Measurements from ENCODE around the gene ORC2. TPM values are rescaled to one million over a fixed set of nuclear protein-coding genes. Genes with fewer than 3 reads are reported as not detected.

The ORC2 gene
- 21.6 TPM for total RNA-seq

DNA sequence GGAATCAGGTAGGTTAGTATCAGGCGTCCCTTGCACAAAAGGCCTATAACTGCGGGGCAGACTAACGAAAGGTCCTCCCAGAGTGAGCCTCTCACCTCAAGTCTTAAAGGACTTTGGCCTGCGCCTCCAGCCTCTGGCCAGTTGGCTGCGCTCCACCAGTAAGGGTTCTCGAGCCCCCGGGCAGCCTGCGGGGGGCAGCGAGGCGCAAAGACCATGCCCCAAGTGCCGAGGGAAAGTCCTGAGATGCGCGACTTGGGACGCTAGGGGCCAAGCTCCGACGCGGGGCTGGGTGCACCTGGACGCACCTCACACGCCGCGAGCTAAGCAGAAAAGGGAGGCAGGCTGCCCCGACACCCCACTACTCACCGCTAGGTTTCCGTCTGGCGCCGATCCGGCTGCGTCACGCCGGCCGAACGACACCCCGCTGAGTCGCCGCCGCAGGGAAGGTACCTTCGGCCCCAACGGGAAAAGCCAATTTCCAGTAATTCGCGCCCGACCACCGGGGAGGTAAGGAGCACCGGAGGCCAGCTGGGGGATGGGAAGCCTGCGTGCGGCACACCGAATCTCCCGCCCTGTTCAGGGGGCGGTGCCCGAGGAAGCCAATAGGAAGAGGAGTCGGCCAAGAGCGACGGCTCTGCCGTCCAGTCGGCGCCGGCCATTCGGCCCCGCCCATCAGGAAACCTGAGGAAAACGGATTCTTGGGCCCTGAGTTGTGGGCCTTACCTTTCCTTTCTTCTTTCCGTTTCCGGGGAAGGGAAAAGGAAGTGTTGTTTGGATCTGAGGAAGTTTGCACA lies at the start of gene ORC2:
Gene ORC2 (minus strand): TSS at position 537 of the 794 bp plus-strand sequence. CDS start 5,537 bp downstream, outside the sequence.
- Histone ChIP-seq H3K27ac (peak within 1 kb of the TSS; percentile 81), H3K9me3 (no peaks in the 10 kb centered on the region), H3K4me1 (peaks cover 29% of the 10 kb centered on the region), H3K36me3 (no peaks in the 10 kb centered on the region), H3K27me3 (no peaks in the 10 kb centered on the region), H3K4me3 (peak within 1 kb of the TSS; percentile 81 to 97)
- DNase-seq (ENCODE audit: extremely low spot score in 2 of 2), result peak in 1 of 2 donors; percentile 94
- TF ChIP-seq, protein P1, sequence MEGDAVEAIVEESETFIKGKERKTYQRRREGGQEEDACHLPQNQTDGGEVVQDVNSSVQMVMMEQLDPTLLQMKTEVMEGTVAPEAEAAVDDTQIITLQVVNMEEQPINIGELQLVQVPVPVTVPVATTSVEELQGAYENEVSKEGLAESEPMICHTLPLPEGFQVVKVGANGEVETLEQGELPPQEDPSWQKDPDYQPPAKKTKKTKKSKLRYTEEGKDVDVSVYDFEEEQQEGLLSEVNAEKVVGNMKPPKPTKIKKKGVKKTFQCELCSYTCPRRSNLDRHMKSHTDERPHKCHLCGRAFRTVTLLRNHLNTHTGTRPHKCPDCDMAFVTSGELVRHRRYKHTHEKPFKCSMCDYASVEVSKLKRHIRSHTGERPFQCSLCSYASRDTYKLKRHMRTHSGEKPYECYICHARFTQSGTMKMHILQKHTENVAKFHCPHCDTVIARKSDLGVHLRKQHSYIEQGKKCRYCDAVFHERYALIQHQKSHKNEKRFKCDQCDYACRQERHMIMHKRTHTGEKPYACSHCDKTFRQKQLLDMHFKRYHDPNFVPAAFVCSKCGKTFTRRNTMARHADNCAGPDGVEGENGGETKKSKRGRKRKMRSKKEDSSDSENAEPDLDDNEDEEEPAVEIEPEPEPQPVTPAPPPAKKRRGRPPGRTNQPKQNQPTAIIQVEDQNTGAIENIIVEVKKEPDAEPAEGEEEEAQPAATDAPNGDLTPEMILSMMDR (IDR thresholded peaks at IDR 0.05), result peak in 1 of 3 experiments; percentile 52
- TF ChIP-seq POLR2A (IDR thresholded peaks at IDR 0.05) (no peak), POLR2AphosphoS5 (IDR thresholded peaks at IDR 0.05; ENCODE audit: insufficient read depth in 1 of 2, low read depth in 1 of 2) (peak; percentile 88 to 97)
- intact Hi-C loops (cut with DNase I), result loop anchor here (10.0 kb wide), 1 partner anchor 111 kb away; the partner anchor contains the start of genes HYCC2 and NDUFB3

DNA sequence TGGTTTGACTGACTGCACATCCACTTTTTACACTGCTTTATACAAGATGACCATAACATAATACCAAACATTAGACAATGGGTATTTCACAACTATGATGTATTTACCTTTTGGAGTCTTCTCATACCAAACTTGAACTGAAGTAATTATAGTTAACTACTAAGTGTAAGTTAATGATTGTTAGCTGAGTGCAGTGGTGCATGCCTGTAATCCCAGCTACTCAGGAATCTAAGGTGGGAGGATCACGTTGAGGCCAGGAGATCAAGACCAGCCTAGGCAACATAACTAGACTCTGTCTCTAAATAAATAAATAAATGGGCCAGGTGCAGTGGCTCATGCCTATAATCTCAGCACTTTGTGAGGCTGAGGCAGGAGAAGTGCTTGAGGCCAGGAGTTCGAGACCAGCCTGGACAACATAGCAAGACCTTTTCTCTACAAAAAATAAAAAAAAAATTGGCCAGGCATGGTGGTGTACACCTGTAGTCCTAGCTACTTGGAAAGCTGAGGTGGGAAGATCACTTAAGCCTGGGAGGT lies 44.9 kb upstream of the ORC2 start:
- Histone ChIP-seq H3K4me3 (no peak overlapping the region), H3K27ac (no peak overlapping the region), H3K9me3 (no peaks in the 10 kb centered on the region), H3K36me3 (peaks cover 0 to 8% of the 10 kb centered on the region in 2 donors), H3K4me1 (no peaks in the 10 kb centered on the region), H3K27me3 (no peaks in the 10 kb centered on the region)
- TF ChIP-seq POLR2AphosphoS5 (IDR thresholded peaks at IDR 0.05; ENCODE audit: insufficient read depth in 1 of 2, low read depth in 1 of 2), result no peak
- TF ChIP-seq POLR2A (IDR thresholded peaks at IDR 0.05), result no peak
- TF ChIP-seq, protein P1 (IDR thresholded peaks at IDR 0.05), result no peak
- intact Hi-C loops (cut with DNase I), result no loop called here
- no peak for DNase-seq (ENCODE audit: extremely low spot score in 2 of 2)

DNA sequence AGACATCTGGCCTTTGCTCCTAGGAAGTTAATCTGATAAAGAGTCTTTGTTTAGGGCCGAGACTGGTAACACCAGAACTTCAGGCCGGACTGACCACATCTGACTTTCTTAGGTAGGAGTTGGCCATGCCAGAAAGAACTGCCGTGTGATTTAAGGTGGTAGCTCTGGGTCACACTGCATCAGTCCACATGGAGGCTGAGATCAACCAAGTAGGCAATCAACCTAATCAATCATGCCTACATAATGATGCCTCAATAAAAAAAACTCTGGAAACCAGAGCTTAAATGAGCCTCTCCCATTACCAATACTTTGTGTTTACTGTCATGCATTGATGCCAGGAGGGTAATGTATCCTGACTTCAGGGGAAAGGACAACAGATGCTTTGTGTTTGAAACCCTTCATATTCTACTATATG lies 44.1 kb upstream of the ORC2 start:
- intact Hi-C loops (cut with DNase I), result no loop called here
- Histone ChIP-seq H3K36me3 (peaks cover 0 to 8% of the 10 kb centered on the region in 2 donors), H3K4me1 (no peaks in the 10 kb centered on the region), H3K27ac (no peak overlapping the region), H3K9me3 (no peaks in the 10 kb centered on the region), H3K27me3 (no peaks in the 10 kb centered on the region), H3K4me3 (no peak overlapping the region)
- no peak for DNase-seq (ENCODE audit: extremely low spot score in 2 of 2)
- no peak for TF ChIP-seq POLR2AphosphoS5 (IDR thresholded peaks at IDR 0.05; ENCODE audit: insufficient read depth in 1 of 2, low read depth in 1 of 2)

DNA sequence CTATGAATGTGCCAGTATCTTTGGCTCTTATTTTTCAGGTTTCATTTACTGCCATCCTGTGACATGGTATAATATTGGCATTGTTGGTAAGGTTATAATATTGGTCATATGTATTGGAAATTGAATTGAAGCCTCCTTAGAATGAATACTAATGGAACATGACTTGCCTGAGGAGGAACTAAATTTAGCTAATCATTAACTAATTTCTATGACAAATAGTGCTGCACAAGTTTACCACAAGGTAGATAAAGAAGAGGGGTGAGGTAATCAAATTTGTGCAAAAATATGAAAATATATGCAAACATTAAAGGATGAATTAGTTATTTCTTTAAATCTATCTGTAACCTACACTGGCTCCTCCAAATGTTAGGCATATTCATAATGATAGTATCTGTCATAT lies 43.2 kb upstream of the ORC2 start:
- TF ChIP-seq, protein P1 (IDR thresholded peaks at IDR 0.05), result no peak
- H3K4me1 ChIP-seq, result no peaks in the 10 kb centered on the region

DNA sequence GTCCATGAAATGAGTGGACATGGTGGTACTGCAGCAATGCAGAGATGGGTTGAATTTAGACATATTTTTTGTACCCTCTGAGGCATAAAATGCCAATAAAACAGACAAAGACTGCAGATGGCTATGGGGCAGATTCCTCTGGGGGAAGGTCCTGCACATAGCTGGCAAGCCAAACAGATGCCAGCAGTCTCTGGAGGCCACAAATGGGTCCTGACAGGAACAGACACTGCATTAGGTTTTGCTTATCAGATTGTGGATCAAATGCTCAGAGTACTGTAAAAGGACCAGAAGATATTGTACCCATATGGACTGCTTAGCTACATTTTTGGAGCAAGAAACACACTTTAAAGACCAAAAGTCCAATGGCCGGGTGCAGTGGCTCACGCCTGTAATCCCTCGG lies 40.9 kb upstream of the ORC2 start:
- intact Hi-C loops (cut with DNase I), result no loop called here
- Histone ChIP-seq H3K4me1 (no peaks in the 10 kb centered on the region), H3K27ac (no peak overlapping the region), H3K4me3 (no peak overlapping the region), H3K9me3 (no peaks in the 10 kb centered on the region), H3K36me3 (peaks cover 0 to 8% of the 10 kb centered on the region in 2 donors), H3K27me3 (no peaks in the 10 kb centered on the region)
- DNase-seq (ENCODE audit: extremely low spot score in 2 of 2), result no peak
- TF ChIP-seq POLR2AphosphoS5 (IDR thresholded peaks at IDR 0.05; ENCODE audit: insufficient read depth in 1 of 2, low read depth in 1 of 2), result no peak
- TF ChIP-seq, protein P1 (IDR thresholded peaks at IDR 0.05), result no peak
- no peak for TF ChIP-seq POLR2A (IDR thresholded peaks at IDR 0.05)

More for the DNA sequence above, 43.2 kb upstream of the ORC2 start:
- Histone ChIP-seq H3K27me3 (no peaks in the 10 kb centered on the region), H3K9me3 (no peaks in the 10 kb centered on the region), H3K4me3 (no peak overlapping the region), H3K36me3 (peaks cover 0 to 8% of the 10 kb centered on the region in 2 donors), H3K27ac (no peak overlapping the region)
- DNase-seq (ENCODE audit: extremely low spot score in 2 of 2), result no peak
- intact Hi-C loops (cut with DNase I), result no loop called here
